ENCODE data around the gene ARHGEF37. TPM values are rescaled to one million over a fixed set of nuclear protein-coding genes. Genes with fewer than 3 reads are reported as not detected.

Gene ARHGEF37
- total RNA-seq, 1 donor from 2014 or later, result 13.5 TPM

DNA sequence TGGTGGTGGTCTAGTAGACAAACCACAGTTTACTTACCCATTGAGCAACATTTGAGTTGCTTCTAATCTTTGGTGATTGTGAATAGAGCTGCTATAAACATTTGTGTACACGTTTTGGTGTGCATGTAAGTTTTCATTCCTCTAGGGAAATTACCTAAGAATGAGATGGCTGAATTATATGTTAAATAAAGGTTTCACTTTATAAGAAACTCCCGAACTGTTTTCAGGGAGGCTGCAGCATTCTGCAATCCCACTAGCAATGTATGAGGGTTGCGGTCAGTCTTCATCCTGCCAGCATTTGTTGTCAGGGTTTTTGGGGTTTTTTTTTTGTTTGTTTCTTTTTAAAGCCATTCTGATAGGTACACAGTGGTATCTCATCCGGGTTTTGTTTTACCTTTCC is 103.1 kb downstream of the ARHGEF37 start:
- TF ChIP-seq, protein P1, sequence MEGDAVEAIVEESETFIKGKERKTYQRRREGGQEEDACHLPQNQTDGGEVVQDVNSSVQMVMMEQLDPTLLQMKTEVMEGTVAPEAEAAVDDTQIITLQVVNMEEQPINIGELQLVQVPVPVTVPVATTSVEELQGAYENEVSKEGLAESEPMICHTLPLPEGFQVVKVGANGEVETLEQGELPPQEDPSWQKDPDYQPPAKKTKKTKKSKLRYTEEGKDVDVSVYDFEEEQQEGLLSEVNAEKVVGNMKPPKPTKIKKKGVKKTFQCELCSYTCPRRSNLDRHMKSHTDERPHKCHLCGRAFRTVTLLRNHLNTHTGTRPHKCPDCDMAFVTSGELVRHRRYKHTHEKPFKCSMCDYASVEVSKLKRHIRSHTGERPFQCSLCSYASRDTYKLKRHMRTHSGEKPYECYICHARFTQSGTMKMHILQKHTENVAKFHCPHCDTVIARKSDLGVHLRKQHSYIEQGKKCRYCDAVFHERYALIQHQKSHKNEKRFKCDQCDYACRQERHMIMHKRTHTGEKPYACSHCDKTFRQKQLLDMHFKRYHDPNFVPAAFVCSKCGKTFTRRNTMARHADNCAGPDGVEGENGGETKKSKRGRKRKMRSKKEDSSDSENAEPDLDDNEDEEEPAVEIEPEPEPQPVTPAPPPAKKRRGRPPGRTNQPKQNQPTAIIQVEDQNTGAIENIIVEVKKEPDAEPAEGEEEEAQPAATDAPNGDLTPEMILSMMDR (IDR thresholded peaks at IDR 0.05), result no peak
- intact Hi-C loops (cut with DNase I), result no loop called here
- no peak overlapping the region for H3K27ac ChIP-seq

More for the DNA sequence above, 103.1 kb downstream of the ARHGEF37 start:
- H3K36me3 ChIP-seq, result no peaks in the 10 kb centered on the region
- H3K4me3 ChIP-seq, result no peak overlapping the region
- ATAC-seq (no peak), DNase-seq (no peak)
- H3K9me3 ChIP-seq, result no peaks in the 10 kb centered on the region
- H3K27me3 ChIP-seq (ENCODE audit: low read depth), result no peaks in the 10 kb centered on the region
- peaks cover 31% of the 10 kb centered on the region for H3K4me1 ChIP-seq

Other genes with a start within 250 kb of the ARHGEF37 start
- 15.1 TPM for gene GRPEL2, start 236.0 kb upstream of the ARHGEF37 start, total RNA-seq
- 5.9 TPM for gene PCYOX1L, start 223.5 kb upstream of the ARHGEF37 start, total RNA-seq
- gene IL17B, start 202.2 kb upstream of the ARHGEF37 start, total RNA-seq, result not detected
- 198 TPM for gene CSNK1A1, start 30.1 kb upstream of the ARHGEF37 start, total RNA-seq
- 12.5 TPM for gene PPARGC1B, start 148.8 kb downstream of the ARHGEF37 start, total RNA-seq

All from lower lobe of right lung (tissue), 2 donors.